ENCODE results near the gene ATG7. TPM values are rescaled to one million over a fixed set of nuclear protein-coding genes. Genes with fewer than 3 reads are reported as not detected.

The ATG7 gene
- total RNA-seq, 1 donor = 131 TPM

- TF ChIP-seq CTCF (IDR thresholded peaks at IDR 0.05; ENCODE audit: insufficient read depth, low read depth, low read length) = no peak
- no peak overlapping the region for H3K4me3 ChIP-seq (ENCODE audit: low read depth, low read length)
- DNase-seq (ENCODE audit: low read depth) = no peak
These were observed 98.8 kb downstream of the ATG7 start for GRCh38 chr3:11370966-11371365.

GRCh38 chr3:11371747-11372146 is 99.5 kb downstream of the ATG7 start:
- H3K4me3 ChIP-seq (ENCODE audit: low read depth, low read length) = no peak overlapping the region
- DNase-seq (ENCODE audit: low read depth) = no peak
- TF ChIP-seq CTCF (IDR thresholded peaks at IDR 0.05; ENCODE audit: insufficient read depth, low read depth, low read length) = no peak

- no peak for TF ChIP-seq CTCF (IDR thresholded peaks at IDR 0.05; ENCODE audit: insufficient read depth, low read depth, low read length)
- H3K4me3 ChIP-seq (ENCODE audit: low read depth, low read length) = no peak overlapping the region
These were observed 101.0 kb downstream of the ATG7 start for GRCh38 chr3:11373235-11373634.

GRCh38 chr3:11373654-11374053 is 101.5 kb downstream of the ATG7 start:
- no peak for DNase-seq (ENCODE audit: low read depth)
- TF ChIP-seq CTCF (IDR thresholded peaks at IDR 0.05; ENCODE audit: insufficient read depth, low read depth, low read length) = no peak
- no peak overlapping the region for H3K4me3 ChIP-seq (ENCODE audit: low read depth, low read length)

More at GRCh38 chr3:11373235-11373634, 101.0 kb downstream of the ATG7 start:
- DNase-seq (ENCODE audit: low read depth) = no peak

- no peak for TF ChIP-seq CTCF (IDR thresholded peaks at IDR 0.05; ENCODE audit: insufficient read depth, low read depth, low read length)
- DNase-seq (ENCODE audit: low read depth) = no peak
- H3K4me3 ChIP-seq (ENCODE audit: low read depth, low read length) = no peak overlapping the region
These were observed 103.3 kb downstream of the ATG7 start for GRCh38 chr3:11375333-11376088.

- no peak overlapping the region for H3K4me3 ChIP-seq (ENCODE audit: low read depth, low read length)
- no peak for DNase-seq (ENCODE audit: low read depth)
- TF ChIP-seq CTCF (IDR thresholded peaks at IDR 0.05; ENCODE audit: insufficient read depth, low read depth, low read length) = no peak
These were observed 105.5 kb downstream of the ATG7 start for GRCh38 chr3:11377719-11378118.

All from fibroblast of villous mesenchyme (primary cell).